Measurements from ENCODE around the gene ANTXR1. TPM values are rescaled to one million over a fixed set of nuclear protein-coding genes. Genes with fewer than 3 reads are reported as not detected.

Gene ANTXR1
- polyA plus RNA-seq, 1 donor (not counting 4 experiments of a cell fraction or from before 2014, with no cell fraction given): 20.4 TPM

DNA sequence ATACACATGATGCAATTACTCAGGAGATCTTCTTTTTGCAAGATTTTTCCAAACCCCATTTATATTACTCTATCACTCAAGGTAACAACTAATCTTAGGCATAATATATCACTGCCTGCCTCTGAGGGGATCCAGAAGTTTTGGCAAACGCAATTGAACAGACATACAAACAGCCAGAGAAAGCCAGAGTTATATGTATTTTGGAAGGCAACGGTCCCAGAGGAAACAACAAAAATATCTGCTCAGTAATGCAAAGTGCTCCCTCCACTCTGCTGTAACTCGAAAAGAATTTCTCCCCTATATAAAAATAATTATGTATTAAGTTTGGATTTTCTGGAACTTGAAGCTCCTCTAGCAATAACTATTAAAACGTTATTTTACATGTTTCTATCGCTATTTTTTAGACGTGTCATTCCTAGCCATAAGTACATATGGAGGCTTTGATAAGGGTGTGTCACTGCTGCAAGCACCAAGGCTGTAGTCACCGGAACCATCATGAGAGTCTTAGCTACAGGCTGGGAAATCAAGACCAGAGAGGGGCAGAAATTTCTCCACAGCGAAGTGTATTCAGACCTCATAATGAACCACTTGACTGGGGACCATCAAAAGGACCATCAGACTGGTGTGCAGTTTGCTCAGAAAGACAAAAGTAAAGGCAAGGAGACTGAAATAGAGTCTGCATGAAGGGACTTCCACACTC lies 42.3 kb upstream of the ANTXR1 start:
- Histone ChIP-seq H3K9me3 (ENCODE audit: control insufficient read depth, low read depth, low read length) (no peaks in the 10 kb centered on the region), H2AFZ (ENCODE audit: control insufficient read depth, low read length) (peak overlapping the region; percentile 39), H3K9me1 (ENCODE audit: control insufficient read depth, extremely low read depth, insufficient read depth, low read length) (no peaks in the 10 kb centered on the region), H3K27me3 (ENCODE audit: control insufficient read depth, extremely low read depth, insufficient read depth, low read length) (no peaks in the 10 kb centered on the region), H4K20me1 (ENCODE audit: control insufficient read depth, extremely low read depth, insufficient read depth, low read length) (no peaks in the 10 kb centered on the region), H3K79me2 (ENCODE audit: control insufficient read depth, insufficient read depth, low read length) (no peaks in the 10 kb centered on the region), H3K9ac (ENCODE audit: control insufficient read depth, extremely low read depth, insufficient read depth, low read length) (peak overlapping the region; percentile 20), H3K4me1 (ENCODE audit: control insufficient read depth, extremely low read depth, insufficient read depth, low read length) (peaks cover 24% of the 10 kb centered on the region), H3K4me3 (ENCODE audit: control insufficient read depth in 2 of 3, extremely low read depth in 1 of 3, insufficient read depth in 2 of 3, low read depth in 1 of 3, low read length in 3 of 3) (no peak overlapping the region), H3K27ac (ENCODE audit: control insufficient read depth, insufficient read depth, low read length) (peak overlapping the region; percentile 48), H3K36me3 (ENCODE audit: control insufficient read depth in 2 of 2, extremely low read depth in 1 of 2, insufficient read depth in 2 of 2, low read length in 2 of 2) (no peaks in the 10 kb centered on the region), H3K4me2 (ENCODE audit: control insufficient read depth, extremely low read depth, insufficient read depth, low read depth, low read length) (peak overlapping the region; percentile 41)
- TF ChIP-seq EZH2 (IDR thresholded peaks at IDR 0.05; ENCODE audit: low read length): no peak
- TF ChIP-seq, protein P1, sequence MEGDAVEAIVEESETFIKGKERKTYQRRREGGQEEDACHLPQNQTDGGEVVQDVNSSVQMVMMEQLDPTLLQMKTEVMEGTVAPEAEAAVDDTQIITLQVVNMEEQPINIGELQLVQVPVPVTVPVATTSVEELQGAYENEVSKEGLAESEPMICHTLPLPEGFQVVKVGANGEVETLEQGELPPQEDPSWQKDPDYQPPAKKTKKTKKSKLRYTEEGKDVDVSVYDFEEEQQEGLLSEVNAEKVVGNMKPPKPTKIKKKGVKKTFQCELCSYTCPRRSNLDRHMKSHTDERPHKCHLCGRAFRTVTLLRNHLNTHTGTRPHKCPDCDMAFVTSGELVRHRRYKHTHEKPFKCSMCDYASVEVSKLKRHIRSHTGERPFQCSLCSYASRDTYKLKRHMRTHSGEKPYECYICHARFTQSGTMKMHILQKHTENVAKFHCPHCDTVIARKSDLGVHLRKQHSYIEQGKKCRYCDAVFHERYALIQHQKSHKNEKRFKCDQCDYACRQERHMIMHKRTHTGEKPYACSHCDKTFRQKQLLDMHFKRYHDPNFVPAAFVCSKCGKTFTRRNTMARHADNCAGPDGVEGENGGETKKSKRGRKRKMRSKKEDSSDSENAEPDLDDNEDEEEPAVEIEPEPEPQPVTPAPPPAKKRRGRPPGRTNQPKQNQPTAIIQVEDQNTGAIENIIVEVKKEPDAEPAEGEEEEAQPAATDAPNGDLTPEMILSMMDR (optimal IDR thresholded peaks at IDR 0.05 in 1 of 3, IDR thresholded peaks at IDR 0.05 in 1 of 3, conservative IDR thresholded peaks at IDR 0.05 in 1 of 3; ENCODE audit: extremely low read depth in 1 of 3, insufficient read depth in 2 of 3, low read length in 3 of 3): no peak
- DNase-seq (ENCODE audit: low read depth, low spot score) (no peak), FAIRE-seq (no peak)
- dilution Hi-C loops (cut with MboI; ENCODE audit: extremely low pct_ligation_motif_present, low sequenced_read_pairs): no loop called here

DNA sequence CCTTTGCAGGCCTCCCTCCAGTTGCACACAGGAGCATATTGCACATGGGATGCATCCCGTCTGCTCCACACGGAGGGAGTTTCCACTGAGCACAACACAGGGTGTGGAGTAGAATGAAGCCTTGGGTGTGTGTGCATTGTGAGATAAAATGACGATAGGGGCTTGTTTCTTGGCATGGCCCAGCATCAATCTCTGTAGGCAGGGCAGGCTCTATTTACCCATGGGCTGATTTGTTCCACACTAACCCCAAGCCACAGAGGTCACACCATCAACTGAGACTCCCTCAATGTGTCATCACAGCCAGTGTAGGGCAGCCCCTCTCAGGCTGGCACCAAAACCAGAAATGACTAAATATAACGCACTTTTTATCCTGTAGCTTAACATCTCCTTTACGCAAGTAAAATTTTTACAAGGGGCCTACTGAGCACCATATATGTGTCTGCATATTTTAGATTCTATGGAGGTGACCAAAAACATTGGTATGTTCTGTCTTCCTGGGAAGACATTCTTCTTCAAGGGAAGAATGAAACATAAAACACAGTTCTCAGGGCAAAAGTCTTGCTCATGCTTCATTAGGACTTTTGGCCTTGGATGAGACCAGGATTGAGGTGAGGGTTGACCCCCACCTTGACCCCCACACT lies 41.3 kb upstream of the ANTXR1 start:
- H3K9me3 ChIP-seq (ENCODE audit: control insufficient read depth, low read depth, low read length): no peaks in the 10 kb centered on the region
- H2AFZ ChIP-seq (ENCODE audit: control insufficient read depth, low read length): peak overlapping the region; percentile 54
- no peaks in the 10 kb centered on the region for H3K36me3 ChIP-seq (ENCODE audit: control insufficient read depth in 2 of 2, extremely low read depth in 1 of 2, insufficient read depth in 2 of 2, low read length in 2 of 2)
- dilution Hi-C loops (cut with MboI; ENCODE audit: extremely low pct_ligation_motif_present, low sequenced_read_pairs): no loop called here
- H3K4me3 ChIP-seq (ENCODE audit: control insufficient read depth in 2 of 3, extremely low read depth in 1 of 3, insufficient read depth in 2 of 3, low read depth in 1 of 3, low read length in 3 of 3): no peak overlapping the region
- H3K27me3 ChIP-seq (ENCODE audit: control insufficient read depth, extremely low read depth, insufficient read depth, low read length): no peaks in the 10 kb centered on the region
- no peak overlapping the region for H3K9ac ChIP-seq (ENCODE audit: control insufficient read depth, extremely low read depth, insufficient read depth, low read length)
- no peaks in the 10 kb centered on the region for H4K20me1 ChIP-seq (ENCODE audit: control insufficient read depth, extremely low read depth, insufficient read depth, low read length)
- H3K27ac ChIP-seq (ENCODE audit: control insufficient read depth, insufficient read depth, low read length): peak overlapping the region; percentile 48
- H3K79me2 ChIP-seq (ENCODE audit: control insufficient read depth, insufficient read depth, low read length): no peaks in the 10 kb centered on the region
- peak; percentile 69 for DNase-seq (ENCODE audit: low read depth, low spot score)
- no peaks in the 10 kb centered on the region for H3K9me1 ChIP-seq (ENCODE audit: control insufficient read depth, extremely low read depth, insufficient read depth, low read length)
- FAIRE-seq: peak; percentile 36
- no peak for TF ChIP-seq EZH2 (IDR thresholded peaks at IDR 0.05; ENCODE audit: low read length)
- TF ChIP-seq, protein P1 (optimal IDR thresholded peaks at IDR 0.05 in 1 of 3, IDR thresholded peaks at IDR 0.05 in 1 of 3, conservative IDR thresholded peaks at IDR 0.05 in 1 of 3; ENCODE audit: extremely low read depth in 1 of 3, insufficient read depth in 2 of 3, low read length in 3 of 3): no peak
- H3K4me2 ChIP-seq (ENCODE audit: control insufficient read depth, extremely low read depth, insufficient read depth, low read depth, low read length): peak overlapping the region; percentile 41
- H3K4me1 ChIP-seq (ENCODE audit: control insufficient read depth, extremely low read depth, insufficient read depth, low read length): peaks cover 24% of the 10 kb centered on the region

Data from keratinocyte (primary cell).